SK-N-SH (cell line): ENCODE data around the gene PRMT7. TPM values are rescaled to one million over a fixed set of nuclear protein-coding genes. Genes with fewer than 3 reads are reported as not detected.

Experiments used
- CTCF ChIA-PET: fragments of 300-600, 350-600 bp; formaldehyde crosslinking; extraction: SDS; loops from one replicate; lab custom pipeline; 2021; lab: Yijun Ruan, JAX
- POLR2A ChIA-PET: fragments of 350-600 bp; sonication (Branson Sonifier 250); formaldehyde crosslinking; extraction: SDS; loops from one replicate; lab custom pipeline; 2020; ENCODE audit warnings: antibody characterized with exemption, inconsistent platforms; lab: Yijun Ruan, JAX
- DNase-seq: peaks from one replicate; pipeline ENCODE4 v3.0.0; 2012
- H2AFZ ChIP-seq: fragments of 200-600 bp; sonication (generic); 2 replicates; pipeline ENCODE4 v1.8.1; 2016; ENCODE audit warnings: antibody characterized with exemption, mild to moderate bottlenecking, low read depth
- H3F3A ChIP-seq: fragments of 200-600 bp; sonication (generic); replicated peaks from 2 replicates; pipeline ENCODE3; 2016; ENCODE audit warnings: antibody characterized with exemption, mild to moderate bottlenecking; ENCODE audit not compliant: insufficient read depth
- H3K27ac ChIP-seq, 2 experiments: fragments of 200-500 bp in 1 of 2; fragments of 200-600 bp in 1 of 2; sonication (Bioruptor generic) in 1 of 2; sonication (generic), shearing (Covaris generic) in 1 of 2; 2 replicates each; pipeline versions ENCODE4 v1.5.1 to v1.6.1; 2014 to 2016; ENCODE audit warnings: low read depth in 2 of 2, inconsistent platforms in 1 of 2, low read length in 1 of 2, mild to moderate bottlenecking in 1 of 2, mixed read lengths in 1 of 2
- H3K27me3 ChIP-seq: fragments of 200-600 bp; sonication (generic), shearing (Covaris generic); 2 replicates; pipeline ENCODE4 v1.6.1; 2016; ENCODE audit warnings: mixed run types; ENCODE audit not compliant: insufficient read depth
- H3K36me3 ChIP-seq, 2 experiments: fragments of 200-500 bp in 1 of 2; fragments of 200-600 bp in 1 of 2; sonication (Bioruptor generic) in 1 of 2; sonication (generic) in 1 of 2; replicated peaks in 1 of 2; 2 replicates each; pipeline versions ENCODE3 to v1.5.1; 2014 to 2016; ENCODE audit warnings: low read length in 1 of 2, mild to moderate bottlenecking in 1 of 2; ENCODE audit not compliant: insufficient read depth in 2 of 2, control insufficient read depth in 1 of 2
- H3K4me1 ChIP-seq, 2 experiments: fragments of 200-500 bp in 1 of 2; fragments of 200-600 bp in 1 of 2; sonication (Bioruptor generic) in 1 of 2; sonication (generic), shearing (Covaris generic) in 1 of 2; 2 replicates each; pipeline versions ENCODE4 v1.5.1 to v1.6.1; 2014 to 2016; ENCODE audit warnings: low read depth in 1 of 2, low read length in 1 of 2, mixed run types in 1 of 2; ENCODE audit not compliant: insufficient read depth in 2 of 2, control insufficient read depth in 1 of 2
- H3K4me2 ChIP-seq: fragments of 200-600 bp; sonication (generic), shearing (Covaris generic); 2 replicates; pipeline ENCODE4 v1.6.1; 2017; ENCODE audit warnings: mixed run types
- H3K4me3 ChIP-seq, 2 experiments: fragments of 200-500 bp in 1 of 2; fragments of 200-600 bp in 1 of 2; sonication (Bioruptor generic) in 1 of 2; sonication (generic), shearing (Covaris generic) in 1 of 2; 2 replicates each; pipeline versions ENCODE4 v1.5.1 to v1.8.1; 2014 to 2016; ENCODE audit warnings: low read depth in 2 of 2, inconsistent platforms in 1 of 2, low read length in 1 of 2, mild to moderate bottlenecking in 1 of 2, mixed read lengths in 1 of 2, moderate library complexity in 1 of 2
- H3K79me2 ChIP-seq: fragments of 200-600 bp; sonication (generic); 2 replicates; pipeline ENCODE4 v1.8.1; 2017; ENCODE audit warnings: mild to moderate bottlenecking; ENCODE audit not compliant: insufficient read depth
- H3K9ac ChIP-seq: fragments of 200-600 bp; sonication (generic); 2 replicates; pipeline ENCODE4 v1.6.1; 2017; ENCODE audit warnings: mixed run types
- H3K9me2 ChIP-seq: fragments of 200-600 bp; sonication (generic); 2 replicates; pipeline ENCODE4 v1.6.1; 2017; ENCODE audit warnings: mixed run types
- H3K9me3 ChIP-seq: fragments of 200-600 bp; sonication (generic); 2 replicates; pipeline ENCODE4 v1.6.1; 2017; ENCODE audit warnings: mixed run types, mild to moderate bottlenecking, moderate library complexity
- H4K20me1 ChIP-seq: fragments of 200-600 bp; sonication (generic); 2 replicates; pipeline ENCODE4 v1.6.1; 2017; ENCODE audit warnings: mild to moderate bottlenecking, mixed run types; ENCODE audit not compliant: insufficient read depth
- EP300 ChIP-seq, 2 experiments: IDR thresholded peaks; 2 replicates each; pipeline versions ENCODE4 v1.4.0 to v1.6.1; 2012; ENCODE audit warnings: borderline replicate concordance in 1 of 2, low read depth in 1 of 2, low read length in 1 of 2
- EZH2phosphoT487 ChIP-seq: fragments of 200-600 bp; sonication (generic); IDR thresholded peaks from 2 replicates; pipeline ENCODE4 v1.6.1; 2017; ENCODE audit warnings: low read depth, mixed run types, mild to moderate bottlenecking, antibody characterized with exemption, moderate library complexity, borderline replicate concordance
- FOXJ3 ChIP-seq: sonication (generic); formaldehyde crosslinking; IDR thresholded peaks from 2 replicates; pipeline ENCODE4 v1.5.1; 2020; ENCODE audit warnings: mild to moderate bottlenecking, missing genetic modification reagents
- FOXM1 ChIP-seq: IDR thresholded peaks from 2 replicates; pipeline ENCODE4 v1.4.0; 2012; ENCODE audit warnings: low read depth, mild to moderate bottlenecking
- GATA2 ChIP-seq: sonication (generic); formaldehyde crosslinking; IDR thresholded peaks from 2 replicates; pipeline ENCODE4 v1.5.0; 2020; ENCODE audit warnings: mild to moderate bottlenecking, missing genetic modification reagents
- MXI1 ChIP-seq: IDR thresholded peaks from 2 replicates; pipeline ENCODE4 v1.6.1; 2012; ENCODE audit warnings: mild to moderate bottlenecking, low read depth, low read length, improper control_type of control experiment
- PBX3 ChIP-seq: IDR thresholded peaks from 2 replicates; pipeline ENCODE4; 2012
- POLR2AphosphoS5 ChIP-seq: IDR thresholded peaks from 2 replicates; pipeline ENCODE4 v1.6.1; 2012; ENCODE audit warnings: low read depth, low read length
- RCOR1 ChIP-seq: fragments of 150-350 bp; IDR thresholded peaks from 2 replicates; pipeline ENCODE4 v1.6.1; 2017; ENCODE audit warnings: antibody characterized with exemption, low read length
- RXRA ChIP-seq: IDR thresholded peaks from 2 replicates; pipeline ENCODE4 v1.4.0; 2012; ENCODE audit warnings: low read depth, mild to moderate bottlenecking, borderline replicate concordance
- SMC3 ChIP-seq: IDR thresholded peaks from 2 replicates; pipeline ENCODE4 v1.6.1; 2012; ENCODE audit warnings: low read depth, low read length, improper control_type of control experiment
- YY1 ChIP-seq: IDR thresholded peaks from 2 replicates; pipeline ENCODE4 v1.4.0; 2012; ENCODE audit warnings: low read depth, mild to moderate bottlenecking
- WGBS: methylation state at CpG from one replicate; pipeline ENCODE4 v1.1.6; 2017; ENCODE audit warnings: low lambda C conversion rate; 5-methylcytosine and 5-hydroxymethylcytosine counted together
- polyA plus RNA-seq, 3 experiments: library from polyadenylated mRNA; depleted of rRNA; stranded (reverse); fragments of >200 nt; gene quantifications; 2 replicates each; pipeline ENCODE4 v1.2.3, GENCODE V29; 2012

Gene PRMT7
- polyA plus RNA-seq, 1 of the 3 experiments (the other 2 are of a cell fraction) = 46.0 TPM

GRCh38 chr16:68299571-68300453 is 11.0 kb upstream of the PRMT7 start:
- Histone ChIP-seq H2AFZ (no peak overlapping the region), H3K27ac (peak overlapping the region in 1 of 2 experiments; percentile 57; a peak in 3 of 4 replicates), H3K27me3 (no peaks in the 10 kb centered on the region), H3K4me2 (no peak overlapping the region), H3K4me1 (peaks cover 3 to 15% of the 10 kb centered on the region in 2 experiments; a peak in 3 of 4 replicates), H3K4me3 (no peak overlapping the region), H3K79me2 (peaks cover 2% of the 10 kb centered on the region; the same call in 1 of the 2 replicates), H4K20me1 (0 out of 2 replicates have a peak, but pooled peaks cover 6% of the 10 kb centered on the region), H3K9me2 (no peaks in the 10 kb centered on the region), H3K36me3 (peaks cover 53 to 82% of the 10 kb centered on the region in 2 experiments), H3K9ac (no peak overlapping the region; the same call in 1 of the 2 replicates), H3F3A (peaks cover 15% of the 10 kb centered on the region), H3K9me3 (no peaks in the 10 kb centered on the region)
- CTCF ChIA-PET = interaction anchor here (0.8 to 1.7 kb wide), 6 partner anchors 11 to 484 kb away, joined by 3 to 6 read pairs (median 4); partner anchors contain the start of genes PRMT7, SLC7A6 and SLC7A6OS
- no peak for TF ChIP-seq PBX3
- TF ChIP-seq MXI1 = peak; percentile 23; the same call in 1 of the 2 replicates
- POLR2A ChIA-PET = no interaction called here
- 78% methylated on average over 11 of the region's 11 CpGs for WGBS
- no peak for DNase-seq

GRCh38 chr16:68300734-68301459 is 9.9 kb upstream of the PRMT7 start:
- no peak for DNase-seq
- POLR2A ChIA-PET = no interaction called here
- no peak overlapping the region for H3K9ac ChIP-seq
- peaks cover 3 to 15% of the 10 kb centered on the region in 2 experiments; a peak in 3 of 4 replicates for H3K4me1 ChIP-seq
- TF ChIP-seq POLR2AphosphoS5 = 0 out of 2 replicates have a peak, but pooled peaks have one; percentile 6
- TF ChIP-seq FOXM1 = no peak
- TF ChIP-seq, all 33 proteins: peak for 1
- H4K20me1 ChIP-seq = 0 out of 2 replicates have a peak, but pooled peaks cover 6% of the 10 kb centered on the region
- no peak overlapping the region for H2AFZ ChIP-seq
- H3K4me2 ChIP-seq = no peak overlapping the region
- H3K4me3 ChIP-seq = no peak overlapping the region
- peaks cover 10% of the 10 kb centered on the region; the same call in 1 of the 2 replicates for H3K79me2 ChIP-seq
- peaks cover 15% of the 10 kb centered on the region for H3F3A ChIP-seq
- CTCF ChIA-PET = interaction anchor here (0.8 to 1.7 kb wide), 3 partner anchors 10 to 485 kb away, joined by 3 to 6 read pairs (median 5); partner anchors contain the start of genes PRMT7, SLC7A6 and SLC7A6OS
- no peaks in the 10 kb centered on the region for H3K9me3 ChIP-seq
- H3K27ac ChIP-seq = no peak overlapping the region
- WGBS = 83% methylated on average over 7 of the region's 7 CpGs
- H3K9me2 ChIP-seq = no peaks in the 10 kb centered on the region
- peaks cover 50 to 81% of the 10 kb centered on the region in 2 experiments for H3K36me3 ChIP-seq
- H3K27me3 ChIP-seq = no peaks in the 10 kb centered on the region

GRCh38 chr16:68306633-68307032 is 4.2 kb upstream of the PRMT7 start:
- Histone ChIP-seq H3K4me1 (peaks cover 7 to 10% of the 10 kb centered on the region in 2 experiments; a peak in 2 of 4 replicates), H3K79me2 (peaks cover 64% of the 10 kb centered on the region), H3K36me3 (peaks cover 34 to 48% of the 10 kb centered on the region in 2 experiments), H3K27me3 (no peaks in the 10 kb centered on the region), H3F3A (no peaks in the 10 kb centered on the region), H3K9ac (no peak overlapping the region), H3K4me2 (no peak overlapping the region), H4K20me1 (no peaks in the 10 kb centered on the region), H3K9me3 (no peaks in the 10 kb centered on the region), H2AFZ (no peak overlapping the region), H3K27ac (no peak overlapping the region), H3K4me3 (no peak overlapping the region), H3K9me2 (no peaks in the 10 kb centered on the region)
- ChIA-PET POLR2A (no interaction called here), CTCF (no interaction called here)
- TF ChIP-seq FOXJ3 (CRISPR knock-in tag) (no peak), SMC3 (no peak), EZH2phosphoT487 (no peak), EP300 (IDR thresholded peaks at IDR 0.05; ENCODE audit: borderline replicate concordance in 1 of 2, low read depth in 1 of 2, low read length in 1 of 2) (no peak), RXRA (no peak), RCOR1 (no peak), GATA2 (CRISPR knock-in tag) (no peak), YY1 (no peak), MXI1 (no peak)
- WGBS = 98% methylated on average over 3 of the region's 3 CpGs
- no peak for DNase-seq
